ENCODE data around the gene BTBD2. TPM values are rescaled to one million over a fixed set of nuclear protein-coding genes. Genes with fewer than 3 reads are reported as not detected.

BTBD2 gene
- total and polyA plus RNA-seq, 7 donors = 30.1 to 68.4 (median 56.3) TPM

GRCh38 chr19:1954532-1954933 is 61.0 kb downstream of the BTBD2 start:
- no peak overlapping the region for H3K4me3 ChIP-seq
- no peak overlapping the region for H3K27ac ChIP-seq
- DNase-seq (no peak), ATAC-seq (no peak)
- peaks cover 8% of the 10 kb centered on the region for H3K4me1 ChIP-seq
- no peaks in the 10 kb centered on the region for H3K9me3 ChIP-seq
- intact Hi-C loops (cut with DNase I) = no loop called here
- no peak for TF ChIP-seq CTCF (IDR thresholded peaks at IDR 0.05)
- no peaks in the 10 kb centered on the region for H3K36me3 ChIP-seq (ENCODE audit: insufficient read depth in 1 of 2, low read depth in 1 of 2)
- no peaks in the 10 kb centered on the region for H3K27me3 ChIP-seq (ENCODE audit: insufficient read depth in 3 of 3, low read length in 2 of 3)
- 88 to 97% (median 88%) methylated on average over 9 to 15 of the region's 15 CpGs for WGBS, 3 donors

GRCh38 chr19:1953441-1954094 is 61.9 kb downstream of the BTBD2 start:
- no peak for DNase-seq
- Histone ChIP-seq H3K36me3 (ENCODE audit: insufficient read depth in 1 of 2, low read depth in 1 of 2) (no peaks in the 10 kb centered on the region), H3K4me3 (no peak overlapping the region), H3K27me3 (ENCODE audit: insufficient read depth in 3 of 3, low read length in 2 of 3) (no peaks in the 10 kb centered on the region), H3K4me1 (peaks cover 8% of the 10 kb centered on the region), H3K9me3 (no peaks in the 10 kb centered on the region), H3K27ac (no peak overlapping the region)
- TF ChIP-seq CTCF (IDR thresholded peaks at IDR 0.05) = no peak
- WGBS, 3 donors = 86 to 88% (median 87%) methylated on average over 32 of the region's 32 CpGs
- intact Hi-C loops (cut with DNase I) = no loop called here
- no peak for ATAC-seq

- ATAC-seq (no peak), DNase-seq (no peak)
- no peaks in the 10 kb centered on the region for H3K27me3 ChIP-seq (ENCODE audit: insufficient read depth in 3 of 3, low read length in 2 of 3)
- TF ChIP-seq CTCF (IDR thresholded peaks at IDR 0.05) = no peak
- no peak overlapping the region for H3K4me3 ChIP-seq
- H3K36me3 ChIP-seq (ENCODE audit: insufficient read depth in 1 of 2, low read depth in 1 of 2) = no peaks in the 10 kb centered on the region
- no peak overlapping the region for H3K27ac ChIP-seq
- intact Hi-C loops (cut with DNase I) = no loop called here
- no peaks in the 10 kb centered on the region for H3K9me3 ChIP-seq
- WGBS, 3 donors = 88 to 91% (median 89%) methylated on average over 19 of the region's 19 CpGs
- H3K4me1 ChIP-seq = peaks cover 8% of the 10 kb centered on the region
Observed at GRCh38 chr19:1953037-1953436, 62.5 kb downstream of the BTBD2 start.

GRCh38 chr19:1952635-1953034 is 62.9 kb downstream of the BTBD2 start:
- no peaks in the 10 kb centered on the region for H3K9me3 ChIP-seq
- TF ChIP-seq CTCF (IDR thresholded peaks at IDR 0.05) = no peak
- peaks cover 8% of the 10 kb centered on the region for H3K4me1 ChIP-seq
- no peaks in the 10 kb centered on the region for H3K36me3 ChIP-seq (ENCODE audit: insufficient read depth in 1 of 2, low read depth in 1 of 2)
- intact Hi-C loops (cut with DNase I) = no loop called here
- no peaks in the 10 kb centered on the region for H3K27me3 ChIP-seq (ENCODE audit: insufficient read depth in 3 of 3, low read length in 2 of 3)
- ATAC-seq (no peak), DNase-seq (no peak)
- H3K4me3 ChIP-seq = no peak overlapping the region
- 77 to 79% (median 79%) methylated on average over 21 of the region's 21 CpGs for WGBS, 3 donors
- no peak overlapping the region for H3K27ac ChIP-seq

GRCh38 chr19:1950640-1951039 is 64.9 kb downstream of the BTBD2 start:
- intact Hi-C loops (cut with DNase I) = no loop called here
- H3K36me3 ChIP-seq (ENCODE audit: insufficient read depth in 1 of 2, low read depth in 1 of 2) = no peaks in the 10 kb centered on the region
- no peaks in the 10 kb centered on the region for H3K4me1 ChIP-seq
- no peaks in the 10 kb centered on the region for H3K27me3 ChIP-seq (ENCODE audit: insufficient read depth in 3 of 3, low read length in 2 of 3)
- no peak overlapping the region for H3K4me3 ChIP-seq
- no peak for DNase-seq
- H3K9me3 ChIP-seq = no peaks in the 10 kb centered on the region
- whole genome bisulfite sequencing, 3 donors = 95 to 99% (median 97%) methylated on average over 12 to 16 of the region's 16 CpGs
- H3K27ac ChIP-seq = no peak overlapping the region
- no peak for ATAC-seq
- no peak for TF ChIP-seq CTCF (IDR thresholded peaks at IDR 0.05)

Measured in psoas muscle (tissue), 8 donors.